ENCODE data around the gene DDX50.

DNA sequence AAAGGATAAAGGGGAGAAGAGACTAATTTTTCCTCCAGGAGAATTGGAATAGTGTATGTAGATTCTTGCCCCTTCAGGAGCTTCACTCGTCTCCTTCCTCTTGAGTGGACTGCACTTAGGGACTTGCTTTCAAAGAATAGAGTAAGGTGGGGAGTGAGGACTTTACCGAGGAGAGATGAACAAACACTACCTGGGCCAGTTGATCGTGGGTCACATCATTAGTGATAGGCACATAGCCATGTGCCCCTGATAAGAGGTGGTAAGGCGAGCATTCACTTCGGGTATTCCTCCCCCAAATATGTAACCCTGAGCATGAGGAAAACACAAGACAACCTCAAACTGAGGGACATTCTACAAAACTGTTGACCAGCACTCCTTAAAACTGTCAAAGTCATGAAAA, 72.9 kb downstream of the DDX50 start:
- TF ChIP-seq POLR2A (IDR thresholded peaks at IDR 0.05; ENCODE audit: extremely low read depth, insufficient read length) = no peak
- TF ChIP-seq, protein P1, sequence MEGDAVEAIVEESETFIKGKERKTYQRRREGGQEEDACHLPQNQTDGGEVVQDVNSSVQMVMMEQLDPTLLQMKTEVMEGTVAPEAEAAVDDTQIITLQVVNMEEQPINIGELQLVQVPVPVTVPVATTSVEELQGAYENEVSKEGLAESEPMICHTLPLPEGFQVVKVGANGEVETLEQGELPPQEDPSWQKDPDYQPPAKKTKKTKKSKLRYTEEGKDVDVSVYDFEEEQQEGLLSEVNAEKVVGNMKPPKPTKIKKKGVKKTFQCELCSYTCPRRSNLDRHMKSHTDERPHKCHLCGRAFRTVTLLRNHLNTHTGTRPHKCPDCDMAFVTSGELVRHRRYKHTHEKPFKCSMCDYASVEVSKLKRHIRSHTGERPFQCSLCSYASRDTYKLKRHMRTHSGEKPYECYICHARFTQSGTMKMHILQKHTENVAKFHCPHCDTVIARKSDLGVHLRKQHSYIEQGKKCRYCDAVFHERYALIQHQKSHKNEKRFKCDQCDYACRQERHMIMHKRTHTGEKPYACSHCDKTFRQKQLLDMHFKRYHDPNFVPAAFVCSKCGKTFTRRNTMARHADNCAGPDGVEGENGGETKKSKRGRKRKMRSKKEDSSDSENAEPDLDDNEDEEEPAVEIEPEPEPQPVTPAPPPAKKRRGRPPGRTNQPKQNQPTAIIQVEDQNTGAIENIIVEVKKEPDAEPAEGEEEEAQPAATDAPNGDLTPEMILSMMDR (IDR thresholded peaks at IDR 0.05; ENCODE audit: low read depth, low read length) = no peak
- no peak for TF ChIP-seq MYC (IDR thresholded peaks at IDR 0.05; ENCODE audit: low read depth, low read length)
- TF ChIP-seq, protein P2, sequence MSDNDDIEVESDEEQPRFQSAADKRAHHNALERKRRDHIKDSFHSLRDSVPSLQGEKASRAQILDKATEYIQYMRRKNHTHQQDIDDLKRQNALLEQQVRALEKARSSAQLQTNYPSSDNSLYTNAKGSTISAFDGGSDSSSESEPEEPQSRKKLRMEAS (IDR thresholded peaks at IDR 0.05; ENCODE audit: low read depth, low read length) = no peak
